Vagina (tissue), 2 donors: ENCODE results near the gene FAM78B. TPM values are rescaled to one million over a fixed set of nuclear protein-coding genes. Genes with fewer than 3 reads are reported as not detected.

Experiments used
- DNase-seq, 2 donors: peaks; one replicate each; pipeline ENCODE4 v3.0.0-alpha.2; 2017; ENCODE audit errors: extremely low spot score in 2 of 2
- H3K27ac ChIP-seq: fragments of 200-600 bp; sonication (generic); one replicate; pipeline ENCODE4 v1.5.1; 2019
- H3K27me3 ChIP-seq: fragments of 200-600 bp; sonication (generic); one replicate; pipeline ENCODE4 v1.5.1; 2019
- H3K36me3 ChIP-seq, 2 donors: fragments of 200-600 bp; sonication (generic); one replicate each; pipeline ENCODE4 v1.5.1; 2017 to 2019
- H3K4me1 ChIP-seq: fragments of 200-600 bp; sonication (generic); one replicate; pipeline ENCODE4 v1.5.1; 2019
- H3K4me3 ChIP-seq, 2 donors: fragments of 200-600 bp; sonication (generic); 1 replicate in 1 of 2; 2 replicates in 1 of 2; pipeline ENCODE4 v1.5.1; 2016 to 2019
- H3K9me3 ChIP-seq: fragments of 200-600 bp; sonication (generic); one replicate; pipeline ENCODE4 v1.5.1; 2019
- CTCF ChIP-seq, 3 experiments: fragments of 450-650 bp in 2 of 3; fragments of 200-600 bp in 1 of 3; sonication (generic) in 1 of 3; IDR thresholded peaks; one replicate each; pipeline ENCODE4 v1.5.1; 2017 to 2019; ENCODE audit warnings: antibody characterized with exemption in 3 of 3, mild to moderate bottlenecking in 2 of 3, moderate library complexity in 2 of 3
- POLR2A ChIP-seq, 2 donors: fragments of 450-650 bp; IDR thresholded peaks; one replicate each; pipeline ENCODE4 v1.6.1; 2017; ENCODE audit warnings: antibody characterized with exemption in 2 of 2, mild to moderate bottlenecking in 2 of 2, moderate library complexity in 2 of 2
- POLR2AphosphoS5 ChIP-seq, 2 donors: sonication (generic); formaldehyde crosslinking; IDR thresholded peaks; one replicate each; pipeline ENCODE4 v1.9.0; 2017; ENCODE audit warnings: antibody characterized with exemption in 2 of 2, mild to moderate bottlenecking in 2 of 2, low read depth in 1 of 2; ENCODE audit not compliant: insufficient read depth in 1 of 2
- intact Hi-C: fragments of 100-400 bp; cut with DNase I; formaldehyde crosslinking; loops from one replicate; pipeline ENCODE4 v1.15.1; 2023
- total RNA-seq: library from RNA; depleted of rRNA; stranded (reverse); fragments of >200 nt; gene quantifications from one replicate; pipeline ENCODE4 v1.2.3, GENCODE V29; 2016

Gene FAM78B
- total RNA-seq, 1 donor from 2014 or later, result 4.4 TPM

GRCh38 chr1:166128195-166128594, 38.6 kb downstream of the FAM78B start:
- DNase-seq, result no peak
- intact Hi-C loops, result no loop called here
- Histone ChIP-seq H3K27ac (no peak overlapping the region), H3K4me1 (no peaks in the 10 kb centered on the region), H3K27me3 (no peaks in the 10 kb centered on the region), H3K9me3 (no peaks in the 10 kb centered on the region), H3K4me3 (no peak overlapping the region), H3K36me3 (no peaks in the 10 kb centered on the region)
- TF ChIP-seq POLR2A (IDR thresholded peaks at IDR 0.05), result no peak
- no peak for TF ChIP-seq POLR2AphosphoS5 (IDR thresholded peaks at IDR 0.05; ENCODE audit: insufficient read depth in 1 of 2, low read depth in 1 of 2)

DNA sequence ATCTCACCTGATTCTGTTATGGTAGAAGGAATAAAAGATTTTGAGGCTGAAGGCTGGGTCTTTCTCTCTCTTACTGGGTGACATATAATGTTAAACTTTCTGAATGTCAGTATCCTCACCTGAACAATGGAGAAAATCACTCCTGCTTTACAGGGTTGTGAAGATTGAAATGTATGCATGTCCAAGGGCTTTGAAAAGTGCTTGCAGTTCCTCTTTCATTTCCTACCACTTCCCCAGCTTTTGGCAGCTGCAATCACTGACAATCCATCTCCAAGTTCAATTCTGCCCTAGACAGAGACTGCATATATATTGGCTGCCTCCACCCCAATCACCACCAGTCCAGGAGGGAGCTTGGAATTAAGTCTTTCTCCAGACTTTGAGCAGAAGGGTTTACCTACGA, 39.8 kb downstream of the FAM78B start:
- intact Hi-C loops, result no loop called here
- no peak for DNase-seq
- TF ChIP-seq POLR2AphosphoS5 (IDR thresholded peaks at IDR 0.05; ENCODE audit: insufficient read depth in 1 of 2, low read depth in 1 of 2) (no peak), CTCF (IDR thresholded peaks at IDR 0.05) (no peak), POLR2A (IDR thresholded peaks at IDR 0.05) (no peak)
- no peaks in the 10 kb centered on the region for H3K36me3 ChIP-seq
- no peak overlapping the region for H3K27ac ChIP-seq
- no peak overlapping the region for H3K4me3 ChIP-seq
- H3K4me1 ChIP-seq, result no peaks in the 10 kb centered on the region
- no peaks in the 10 kb centered on the region for H3K9me3 ChIP-seq
- H3K27me3 ChIP-seq, result no peaks in the 10 kb centered on the region

- intact Hi-C loops, result no loop called here
- H3K4me1 ChIP-seq, result no peaks in the 10 kb centered on the region
- H3K27me3 ChIP-seq, result no peaks in the 10 kb centered on the region
- H3K9me3 ChIP-seq, result no peaks in the 10 kb centered on the region
- no peak for TF ChIP-seq CTCF (IDR thresholded peaks at IDR 0.05)
- no peak for TF ChIP-seq POLR2AphosphoS5 (IDR thresholded peaks at IDR 0.05; ENCODE audit: insufficient read depth in 1 of 2, low read depth in 1 of 2)
- no peak for TF ChIP-seq POLR2A (IDR thresholded peaks at IDR 0.05)
- H3K36me3 ChIP-seq, result no peaks in the 10 kb centered on the region
- H3K4me3 ChIP-seq, result no peak overlapping the region
- H3K27ac ChIP-seq, result no peak overlapping the region
- DNase-seq, result peak in 1 of 2 donors; percentile 81
These were observed 43.8 kb downstream of the FAM78B start for GRCh38 chr1:166122873-166123466.

DNA sequence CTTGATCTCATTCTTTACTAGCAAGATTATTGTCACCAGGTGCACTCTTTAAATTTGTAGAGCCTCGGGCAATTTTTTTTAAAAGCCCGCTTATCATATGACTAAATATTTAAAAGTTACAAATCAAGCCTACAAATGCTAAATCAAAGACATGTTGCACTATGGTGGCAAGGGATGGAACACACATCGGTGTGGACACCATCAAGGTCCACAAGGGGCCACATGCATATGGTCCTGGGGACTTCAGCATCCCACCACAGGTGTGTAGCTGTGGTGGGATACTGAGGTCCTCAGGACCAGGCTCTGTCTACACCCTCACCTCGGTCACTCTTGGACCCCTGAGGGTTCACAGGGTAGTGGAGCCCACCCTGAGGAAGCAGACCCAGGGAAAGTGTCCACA, 45.8 kb downstream of the FAM78B start:
- Histone ChIP-seq H3K27me3 (no peaks in the 10 kb centered on the region), H3K4me1 (no peaks in the 10 kb centered on the region), H3K4me3 (no peak overlapping the region), H3K27ac (no peak overlapping the region), H3K36me3 (no peaks in the 10 kb centered on the region), H3K9me3 (no peaks in the 10 kb centered on the region)
- intact Hi-C loops, result no loop called here
- peak in 1 of 2 donors; percentile 92 for DNase-seq
- TF ChIP-seq POLR2A (IDR thresholded peaks at IDR 0.05) (no peak), POLR2AphosphoS5 (IDR thresholded peaks at IDR 0.05; ENCODE audit: insufficient read depth in 1 of 2, low read depth in 1 of 2) (no peak), CTCF (IDR thresholded peaks at IDR 0.05) (no peak)

GRCh38 chr1:166120281-166120680, 46.5 kb downstream of the FAM78B start:
- Histone ChIP-seq H3K27me3 (no peaks in the 10 kb centered on the region), H3K4me3 (no peak overlapping the region), H3K36me3 (no peaks in the 10 kb centered on the region), H3K4me1 (no peaks in the 10 kb centered on the region), H3K9me3 (no peaks in the 10 kb centered on the region), H3K27ac (no peak overlapping the region)
- TF ChIP-seq CTCF (IDR thresholded peaks at IDR 0.05), result no peak
- peak; percentile 20 to 43 for DNase-seq
- intact Hi-C loops, result no loop called here
